Measurements from ENCODE around the gene PLTP. TPM values are rescaled to one million over a fixed set of nuclear protein-coding genes. Genes with fewer than 3 reads are reported as not detected.

The PLTP gene
- polyA plus RNA-seq, 1 experiment = 105 TPM

DNA sequence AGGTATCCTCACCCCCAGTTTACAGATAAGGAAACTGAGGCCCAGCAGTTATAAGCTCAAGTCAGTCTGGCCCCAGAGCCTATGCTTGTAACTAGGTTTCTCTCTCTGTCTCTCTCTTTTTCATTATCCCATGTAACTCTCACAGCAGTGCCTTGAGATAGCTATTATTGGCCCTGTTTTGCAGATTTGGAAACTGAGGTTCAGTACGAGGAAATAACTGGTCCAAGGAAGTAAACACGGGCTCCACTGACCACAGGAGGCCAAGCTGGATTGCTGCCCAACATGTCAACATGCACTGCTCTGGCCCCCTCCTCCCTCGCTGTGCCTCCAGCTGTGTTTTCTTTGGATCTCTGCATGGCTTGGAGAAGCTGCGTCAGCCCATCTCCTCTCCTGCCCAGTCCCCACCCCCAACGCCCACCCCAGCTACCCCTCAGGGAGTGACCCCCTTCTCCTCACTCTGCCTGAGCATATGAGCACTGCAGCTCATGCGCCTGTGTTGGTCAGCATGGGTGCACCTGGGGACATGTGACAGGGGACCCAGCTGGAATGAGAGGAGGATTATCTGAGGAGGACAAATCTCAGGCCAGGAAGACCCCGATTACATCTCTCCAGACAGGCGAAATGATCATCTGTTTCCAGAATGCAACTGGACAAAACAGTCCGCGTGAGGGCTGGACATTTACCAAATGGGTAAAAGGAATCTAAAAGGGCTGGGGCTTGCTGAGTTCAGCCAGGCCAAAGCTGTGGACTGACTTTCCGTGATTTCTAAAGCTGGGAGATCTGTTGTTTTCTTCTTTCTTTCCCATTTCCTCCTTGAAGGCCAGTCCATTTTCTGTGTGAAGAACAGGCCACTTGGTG, 7.8 kb upstream of the PLTP start:
- peak; percentile 82 for DNase-seq (ENCODE audit: low read depth, low spot score)
- ChIA-PET CTCF (interaction anchor here (1.1 to 2.7 kb wide), 2 partner anchors 14 to 50 kb away, joined by 3 to 12 read pairs; no protein-coding TSS in a partner anchor), POLR2A (interaction anchor here (0.6 to 3.5 kb wide), 9 partner anchors 8 to 102 kb away, joined by 3 to 36 read pairs (median 6); partner anchors contain the start of genes PCIF1 and PLTP)
- Histone ChIP-seq H3K4me3 (ENCODE audit: low read depth, low read length) (no peak overlapping the region; the same call in 1 of the 2 replicates), H3K9me3 (ENCODE audit: control insufficient read depth, insufficient read depth, low read length) (no peaks in the 10 kb centered on the region), H3K27me3 (ENCODE audit: control insufficient read depth, insufficient read depth, low read length) (no peaks in the 10 kb centered on the region), H3K27ac (ENCODE audit: low read depth, low read length) (peak overlapping the region; percentile 86)
- TF ChIP-seq, protein P1, sequence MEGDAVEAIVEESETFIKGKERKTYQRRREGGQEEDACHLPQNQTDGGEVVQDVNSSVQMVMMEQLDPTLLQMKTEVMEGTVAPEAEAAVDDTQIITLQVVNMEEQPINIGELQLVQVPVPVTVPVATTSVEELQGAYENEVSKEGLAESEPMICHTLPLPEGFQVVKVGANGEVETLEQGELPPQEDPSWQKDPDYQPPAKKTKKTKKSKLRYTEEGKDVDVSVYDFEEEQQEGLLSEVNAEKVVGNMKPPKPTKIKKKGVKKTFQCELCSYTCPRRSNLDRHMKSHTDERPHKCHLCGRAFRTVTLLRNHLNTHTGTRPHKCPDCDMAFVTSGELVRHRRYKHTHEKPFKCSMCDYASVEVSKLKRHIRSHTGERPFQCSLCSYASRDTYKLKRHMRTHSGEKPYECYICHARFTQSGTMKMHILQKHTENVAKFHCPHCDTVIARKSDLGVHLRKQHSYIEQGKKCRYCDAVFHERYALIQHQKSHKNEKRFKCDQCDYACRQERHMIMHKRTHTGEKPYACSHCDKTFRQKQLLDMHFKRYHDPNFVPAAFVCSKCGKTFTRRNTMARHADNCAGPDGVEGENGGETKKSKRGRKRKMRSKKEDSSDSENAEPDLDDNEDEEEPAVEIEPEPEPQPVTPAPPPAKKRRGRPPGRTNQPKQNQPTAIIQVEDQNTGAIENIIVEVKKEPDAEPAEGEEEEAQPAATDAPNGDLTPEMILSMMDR (IDR thresholded peaks at IDR 0.05; ENCODE audit: low read depth, low read length) = no peak

GRCh38 chr20:45918779-45919537, 7.0 kb upstream of the PLTP start:
- H3K27ac ChIP-seq (ENCODE audit: low read depth, low read length) = peak overlapping the region; percentile 76
- TF ChIP-seq, protein P1 (IDR thresholded peaks at IDR 0.05; ENCODE audit: low read depth, low read length) = no peak
- H3K27me3 ChIP-seq (ENCODE audit: control insufficient read depth, insufficient read depth, low read length) = no peaks in the 10 kb centered on the region
- POLR2A ChIA-PET = interaction anchor here (0.6 to 3.5 kb wide), 9 partner anchors 8 to 52 kb away, joined by 3 to 36 read pairs (median 6); partner anchors contain the start of genes PCIF1 and ZNF335
- no peak for DNase-seq (ENCODE audit: low read depth, low spot score)
- no peak overlapping the region for H3K4me3 ChIP-seq (ENCODE audit: low read depth, low read length)
- no peaks in the 10 kb centered on the region for H3K9me3 ChIP-seq (ENCODE audit: control insufficient read depth, insufficient read depth, low read length)
- CTCF ChIA-PET = interaction anchor here (2.7 kb wide), 1 partner anchor 51 kb away, joined by 12 read pairs; no protein-coding TSS in a partner anchor

- no peaks in the 10 kb centered on the region for H3K27me3 ChIP-seq (ENCODE audit: control insufficient read depth, insufficient read depth, low read length)
- TF ChIP-seq, protein P1 (IDR thresholded peaks at IDR 0.05; ENCODE audit: low read depth, low read length) = no peak
- no peaks in the 10 kb centered on the region for H3K9me3 ChIP-seq (ENCODE audit: control insufficient read depth, insufficient read depth, low read length)
- peak overlapping the region; percentile 76 for H3K27ac ChIP-seq (ENCODE audit: low read depth, low read length)
- H3K4me3 ChIP-seq (ENCODE audit: low read depth, low read length) = no peak overlapping the region
- DNase-seq (ENCODE audit: low read depth, low spot score) = no peak
- CTCF ChIA-PET = interaction anchor here (2.7 kb wide), 1 partner anchor 51 kb away, joined by 12 read pairs; no protein-coding TSS in a partner anchor
- POLR2A ChIA-PET = interaction anchor here (1.1 to 3.5 kb wide), 3 partner anchors 13 to 53 kb away, joined by 3 to 36 read pairs (median 5); partner anchors contain the start of genes PCIF1 and ZNF335
Observed at GRCh38 chr20:45918182-45918737, 6.3 kb upstream of the PLTP start.

DNA sequence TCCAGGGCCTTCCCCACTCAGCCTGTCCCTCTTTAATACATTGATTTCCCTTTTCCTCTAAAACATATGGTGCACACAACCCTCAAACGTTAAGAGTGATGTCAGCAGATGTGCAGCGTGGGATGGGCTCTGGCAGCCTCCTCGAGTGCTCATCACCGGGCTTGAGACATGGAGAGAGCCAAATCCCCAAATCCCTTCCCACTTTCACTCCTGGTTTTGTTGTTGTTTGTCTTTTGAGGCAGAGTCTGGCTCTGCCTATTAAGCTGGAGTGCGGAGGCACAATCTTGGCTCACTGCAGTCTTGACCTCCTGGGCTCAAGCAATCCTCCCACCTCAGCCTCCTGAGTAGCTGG, 5.8 kb upstream of the PLTP start:
- no peaks in the 10 kb centered on the region for H3K9me3 ChIP-seq (ENCODE audit: control insufficient read depth, insufficient read depth, low read length)
- ChIA-PET CTCF (interaction anchor here (2.7 kb wide), 1 partner anchor 52 kb away, joined by 12 read pairs; no protein-coding TSS in a partner anchor), POLR2A (interaction anchor here (1.1 to 3.5 kb wide), 3 partner anchors 12 to 54 kb away, joined by 3 to 36 read pairs (median 5); partner anchors contain the start of genes PCIF1 and ZNF335)
- no peaks in the 10 kb centered on the region for H3K27me3 ChIP-seq (ENCODE audit: control insufficient read depth, insufficient read depth, low read length)
- TF ChIP-seq, protein P1 (IDR thresholded peaks at IDR 0.05; ENCODE audit: low read depth, low read length) = no peak
- DNase-seq (ENCODE audit: low read depth, low spot score) = no peak
- peak overlapping the region; percentile 76 for H3K27ac ChIP-seq (ENCODE audit: low read depth, low read length)
- no peak overlapping the region for H3K4me3 ChIP-seq (ENCODE audit: low read depth, low read length)
